A172 (cell line): ENCODE results near the gene PTCH2. TPM values are rescaled to one million over a fixed set of nuclear protein-coding genes. Genes with fewer than 3 reads are reported as not detected.

Experiments
- DNase-seq: peaks from one replicate; pipeline ENCODE4 v3.0.0-alpha.2; 2015; ENCODE audit warnings: low spot score
- total RNA-seq: library from RNA; depleted of rRNA; stranded (reverse); fragments of >200 nt; shearing (Covaris generic); gene quantifications from 2 replicates; pipeline ENCODE4 v1.2.3, GENCODE V29; 2014; rRNA removed

PTCH2 gene
- total RNA-seq, 1 experiment from 2014 or later, result not detected

DNA sequence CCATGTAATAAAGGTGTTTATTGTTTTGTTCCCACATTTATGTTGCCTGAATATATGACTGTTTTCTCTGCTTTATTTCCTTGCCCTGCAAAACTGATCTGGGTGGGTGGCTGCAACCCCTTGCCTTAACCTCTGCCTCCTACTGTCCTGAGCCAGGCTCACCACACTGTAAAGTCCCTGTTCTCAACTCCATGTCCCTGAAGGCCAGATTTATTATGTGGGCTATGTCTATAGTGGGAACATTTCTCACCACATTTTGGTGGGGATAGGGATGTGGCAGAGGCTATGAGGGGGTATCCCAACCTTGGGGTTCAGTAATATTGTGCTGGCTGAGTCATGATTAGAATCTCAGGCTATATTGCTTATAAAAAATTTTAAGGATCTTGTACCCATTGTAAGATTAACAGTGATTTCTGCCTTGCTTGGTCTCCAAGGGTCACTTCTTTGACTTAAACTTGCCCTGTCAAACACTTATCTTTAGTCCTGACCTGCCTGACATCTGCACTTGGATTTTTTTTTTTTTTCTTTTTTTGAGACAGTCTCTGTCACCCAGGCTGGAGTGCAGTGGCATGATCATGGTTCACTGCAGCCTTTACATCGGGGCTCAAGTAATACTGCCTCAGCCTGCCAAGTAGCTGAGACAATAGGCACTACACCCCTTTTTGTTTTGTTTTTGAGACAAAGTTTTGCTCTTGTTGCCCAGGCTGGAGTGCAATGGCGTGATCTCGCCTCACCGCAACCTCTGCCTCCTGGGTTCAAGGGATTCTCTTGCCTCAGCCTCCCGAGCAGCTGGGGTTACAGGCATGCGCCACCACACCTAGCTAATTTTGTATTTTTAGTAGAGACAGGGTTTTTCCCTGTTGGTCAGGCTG, 64.1 kb downstream of the PTCH2 start:
- DNase-seq, result no peak

DNA sequence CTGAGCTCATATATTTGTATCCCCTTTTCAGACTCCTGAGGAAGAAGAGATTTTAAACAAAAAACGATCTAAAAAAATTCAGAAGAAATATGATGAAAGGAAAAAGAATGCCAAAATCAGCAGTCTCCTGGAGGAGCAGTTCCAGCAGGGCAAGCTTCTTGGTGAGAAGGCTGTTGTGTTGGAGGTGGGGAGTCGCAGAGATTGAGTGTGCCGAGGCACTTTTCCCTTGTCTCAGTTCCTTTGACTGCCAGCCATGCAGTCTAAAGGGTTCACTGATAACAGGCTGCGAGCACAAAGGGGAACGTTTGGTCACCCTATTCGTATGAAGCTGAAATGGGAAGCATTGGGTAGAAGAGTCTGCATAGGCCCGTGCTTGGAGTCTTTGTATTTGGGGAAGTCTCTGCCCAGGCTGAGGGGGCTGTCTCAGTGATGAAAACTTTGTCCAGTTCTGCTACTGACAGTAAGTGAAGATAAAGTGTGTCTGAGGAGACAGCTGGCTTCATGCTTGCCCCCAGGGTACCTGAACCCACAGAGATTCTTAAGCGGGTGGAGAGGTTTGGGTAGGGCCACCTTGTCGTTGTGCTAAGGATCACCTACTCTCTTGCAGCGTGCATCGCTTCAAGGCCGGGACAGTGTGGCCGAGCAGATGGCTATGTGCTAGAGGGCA, 65.0 kb downstream of the PTCH2 start:
- DNase-seq, result no peak

DNA sequence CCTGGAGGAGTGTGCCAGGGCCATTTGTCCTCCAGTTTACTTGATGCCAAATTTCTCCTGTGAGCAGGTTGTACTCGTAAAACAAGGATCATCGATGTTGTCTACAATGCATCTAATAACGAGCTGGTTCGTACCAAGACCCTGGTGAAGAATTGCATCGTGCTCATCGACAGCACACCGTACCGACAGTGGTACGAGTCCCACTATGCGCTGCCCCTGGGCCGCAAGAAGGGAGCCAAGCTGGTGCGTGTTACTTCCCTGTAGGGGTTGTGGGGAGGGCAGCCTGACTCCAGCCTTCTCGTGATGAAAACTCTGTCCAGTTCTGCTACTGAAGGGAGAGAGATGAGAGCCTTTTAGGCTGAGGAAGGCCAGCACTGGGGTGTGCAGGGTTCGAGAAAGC, 65.5 kb downstream of the PTCH2 start:
- DNase-seq, result no peak

DNA sequence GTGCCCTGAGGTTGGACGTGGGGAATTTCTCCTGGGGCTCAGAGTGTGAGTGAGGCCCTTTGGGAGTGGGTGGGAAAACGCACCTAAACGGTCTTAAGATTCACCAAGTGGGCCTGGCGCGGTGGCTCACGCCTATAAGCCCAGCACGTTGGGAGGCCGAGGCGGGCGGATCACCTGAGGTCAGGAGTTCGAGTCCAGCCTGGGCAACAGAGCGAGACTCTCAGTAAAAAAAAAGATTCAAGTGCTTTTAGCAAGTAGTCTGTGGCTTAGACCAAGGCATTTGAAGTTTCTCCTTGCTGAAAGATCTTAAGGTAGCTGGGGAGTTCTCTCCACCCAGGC, 66.4 kb downstream of the PTCH2 start:
- no peak for DNase-seq

DNA sequence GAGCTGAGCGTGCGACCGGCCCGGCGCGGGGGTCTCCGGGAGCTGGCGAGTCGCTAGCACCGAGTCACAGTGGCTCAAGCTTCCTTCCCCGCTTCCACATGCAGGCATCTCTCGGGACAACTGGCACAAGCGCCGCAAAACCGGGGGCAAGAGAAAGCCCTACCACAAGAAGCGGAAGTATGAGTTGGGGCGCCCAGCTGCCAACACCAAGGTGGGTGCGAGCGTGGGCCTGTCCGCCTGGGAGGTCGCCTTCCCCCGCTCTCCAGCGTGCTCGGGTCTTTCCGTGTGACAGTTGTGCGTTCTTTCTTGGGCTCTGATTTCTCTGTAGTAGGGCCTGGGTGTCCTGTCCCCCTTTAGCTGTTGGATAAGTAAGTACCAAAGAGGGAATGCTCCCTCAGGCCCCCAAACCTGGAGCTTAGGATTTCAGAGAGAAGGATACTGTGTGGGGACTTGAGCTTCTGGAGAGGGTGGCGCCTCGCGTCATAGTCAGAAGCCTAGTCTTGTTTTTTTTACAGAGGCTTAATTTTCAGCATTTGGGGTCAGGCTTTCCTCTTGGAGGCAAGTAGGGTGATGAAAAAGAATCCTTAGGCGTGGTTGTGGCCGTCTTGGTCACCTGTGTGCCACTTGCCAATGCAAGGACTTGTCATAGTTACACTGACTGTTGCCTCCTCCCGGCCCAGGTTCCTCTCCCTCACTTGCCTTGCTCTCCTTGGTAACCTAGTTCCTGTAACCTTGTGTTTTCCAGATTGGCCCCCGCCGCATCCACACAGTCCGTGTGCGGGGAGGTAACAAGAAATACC, 66.9 kb downstream of the PTCH2 start:
- DNase-seq, result peak; percentile 20

DNA sequence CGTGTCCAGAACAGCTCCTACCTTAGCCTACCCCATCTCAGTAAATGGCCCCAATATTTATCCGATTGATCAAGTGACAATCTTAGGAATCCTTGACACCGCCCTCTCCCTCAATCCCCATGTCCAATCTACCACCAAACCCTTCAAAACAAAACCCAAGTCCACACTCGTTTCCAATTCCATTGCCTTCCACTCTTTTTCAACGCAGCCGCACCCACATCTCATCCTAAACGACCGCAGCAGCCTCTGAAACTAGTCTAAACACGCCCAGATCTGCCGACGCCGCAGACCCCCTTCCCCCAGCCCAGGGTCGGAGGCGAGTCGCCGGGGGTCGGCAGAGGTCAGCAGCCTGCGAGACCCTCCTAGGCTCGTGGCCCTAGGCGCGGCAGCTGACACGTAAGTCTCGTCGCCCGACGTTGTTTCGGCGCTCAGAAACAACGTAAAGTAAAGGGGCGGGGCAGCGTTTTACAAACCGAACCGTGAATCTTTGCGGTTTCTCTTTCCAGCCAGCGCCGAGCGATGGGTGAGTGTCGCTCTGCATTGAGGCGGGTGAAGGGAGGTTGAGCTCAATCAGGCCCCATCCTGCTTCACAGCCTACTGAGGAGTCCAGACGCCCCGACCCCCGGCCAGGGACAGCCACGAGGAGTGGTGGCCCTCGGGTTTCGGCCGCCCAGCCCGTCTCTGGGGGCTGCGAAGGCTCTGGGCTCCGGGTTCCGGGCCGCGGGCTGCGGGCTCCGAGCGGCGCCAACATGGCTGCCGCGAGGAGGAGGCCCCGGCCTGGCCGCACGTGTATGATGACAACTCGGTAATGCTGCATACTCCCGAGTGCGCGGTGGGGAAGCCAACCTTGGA, 67.7 kb downstream of the PTCH2 start, which contains the start of gene RPS8:
Gene RPS8, plus strand, starts transcription at position 463 of the 852 bp plus-strand sequence. Its CDS starts 57 bp downstream, at position 520.
- DNase-seq, result peak; percentile 87

Other genes starting within 250 kb of the PTCH2 start
- 3.7 and 4.6 TPM in 2 replicates for gene TMEM53, start 168.8 kb downstream of the PTCH2 start, total RNA-seq
- not detected in 2 replicates for gene ARMH1, start 168.5 kb downstream of the PTCH2 start, total RNA-seq
- gene RNU5D-1, start 112.1 kb downstream of the PTCH2 start, total RNA-seq, result not detected in 2 replicates
- gene KIF2C, start 103.4 kb downstream of the PTCH2 start, total RNA-seq, result 54.6 and 56.7 TPM in 2 replicates
- 1,717 and 1,928 TPM in 2 replicates for gene RPS8, start 67.7 kb downstream of the PTCH2 start, total RNA-seq
- 0.05 TPM in 1 of 2 replicates, not detected in the other for gene BEST4, start 55.1 kb downstream of the PTCH2 start, total RNA-seq
- 11.3 and 15.9 TPM in 2 replicates for gene PLK3, start 42.9 kb downstream of the PTCH2 start, total RNA-seq
- gene DYNLT4, start 35.9 kb downstream of the PTCH2 start, total RNA-seq, result 6.3 TPM in 1 of 2 replicates, not detected in the other
- gene BTBD19, start 34.7 kb downstream of the PTCH2 start, total RNA-seq, result 4.8 and 9.4 TPM in 2 replicates
- gene EIF2B3, start 143.3 kb upstream of the PTCH2 start, total RNA-seq, result 44.8 and 56.7 TPM in 2 replicates
- 20.5 and 28.4 TPM in 2 replicates for gene HECTD3, start 168.1 kb upstream of the PTCH2 start, total RNA-seq
- gene UROD, start 169.0 kb upstream of the PTCH2 start, total RNA-seq, result 121 and 123 TPM in 2 replicates